Measurements from ENCODE around the gene TCAP.

TCAP gene

GRCh38 chr17:39662551-39663339 lies 2.4 kb upstream of the TCAP start:
- Histone ChIP-seq H3K9me3 (no peaks in the 10 kb centered on the region), H3K27me3 (peaks cover 6% of the 10 kb centered on the region; the same call in 1 of the 2 replicates), H3K4me3 (ENCODE audit: low read depth, low read length) (no peak overlapping the region), H3K36me3 (peaks cover 8% of the 10 kb centered on the region; the same call in 1 of the 2 replicates), H3K4me1 (peaks cover 9% of the 10 kb centered on the region)
- no peak for DNase-seq
- TF ChIP-seq CTCF (IDR thresholded peaks at IDR 0.05; ENCODE audit: low read depth, low read length), result no peak

- Histone ChIP-seq H3K36me3 (peaks cover 8% of the 10 kb centered on the region; the same call in 1 of the 2 replicates), H3K9me3 (no peaks in the 10 kb centered on the region), H3K27me3 (peaks cover 7% of the 10 kb centered on the region; the same call in 1 of the 2 replicates), H3K4me1 (peaks cover 9% of the 10 kb centered on the region), H3K4me3 (ENCODE audit: low read depth, low read length) (no peak overlapping the region)
- no peak for TF ChIP-seq CTCF (IDR thresholded peaks at IDR 0.05; ENCODE audit: low read depth, low read length)
- no peak for DNase-seq
Measured at GRCh38 chr17:39663340-39663687, 1.8 kb upstream of the TCAP start.

- H3K4me1 ChIP-seq, result peaks cover 9% of the 10 kb centered on the region
- no peak for TF ChIP-seq CTCF (IDR thresholded peaks at IDR 0.05; ENCODE audit: low read depth, low read length)
- no peaks in the 10 kb centered on the region for H3K9me3 ChIP-seq
- peaks cover 11% of the 10 kb centered on the region; the same call in 1 of the 2 replicates for H3K27me3 ChIP-seq
- peaks cover 8% of the 10 kb centered on the region; the same call in 1 of the 2 replicates for H3K36me3 ChIP-seq
- no peak overlapping the region for H3K4me3 ChIP-seq (ENCODE audit: low read depth, low read length)
- DNase-seq, result peak; percentile 37
Measured at GRCh38 chr17:39663688-39664580, 1.2 kb upstream of the TCAP start.

GRCh38 chr17:39665642-39666224 lies 584 bp downstream of the TCAP start:
- Histone ChIP-seq H3K27me3 (peaks cover 15% of the 10 kb centered on the region; the same call in 1 of the 2 replicates), H3K4me3 (ENCODE audit: low read depth, low read length) (no peak overlapping the region), H3K4me1 (peaks cover 9% of the 10 kb centered on the region), H3K36me3 (peaks cover 5% of the 10 kb centered on the region; the same call in 1 of the 2 replicates), H3K9me3 (no peaks in the 10 kb centered on the region)
- DNase-seq, result peak; percentile 46
- TF ChIP-seq CTCF (IDR thresholded peaks at IDR 0.05; ENCODE audit: low read depth, low read length), result peak; percentile 22; the same call in 1 of the 2 replicates

- TF ChIP-seq CTCF (IDR thresholded peaks at IDR 0.05; ENCODE audit: low read depth, low read length), result no peak
- no peak for DNase-seq
- Histone ChIP-seq H3K4me3 (ENCODE audit: low read depth, low read length) (no peak overlapping the region), H3K27me3 (peaks cover 15% of the 10 kb centered on the region; the same call in 1 of the 2 replicates), H3K9me3 (no peaks in the 10 kb centered on the region), H3K4me1 (peaks cover 9% of the 10 kb centered on the region), H3K36me3 (no peaks in the 10 kb centered on the region; the same call in 1 of the 2 replicates)
Measured at GRCh38 chr17:39666231-39666600, 1.1 kb downstream of the TCAP start.
